ENCODE results near the gene EXOSC7. TPM values are rescaled to one million over a fixed set of nuclear protein-coding genes. Genes with fewer than 3 reads are reported as not detected.

The EXOSC7 gene
- total RNA-seq, 4 donors from 2014 or later = 57.4 to 80.3 (median 60.9) TPM

DNA sequence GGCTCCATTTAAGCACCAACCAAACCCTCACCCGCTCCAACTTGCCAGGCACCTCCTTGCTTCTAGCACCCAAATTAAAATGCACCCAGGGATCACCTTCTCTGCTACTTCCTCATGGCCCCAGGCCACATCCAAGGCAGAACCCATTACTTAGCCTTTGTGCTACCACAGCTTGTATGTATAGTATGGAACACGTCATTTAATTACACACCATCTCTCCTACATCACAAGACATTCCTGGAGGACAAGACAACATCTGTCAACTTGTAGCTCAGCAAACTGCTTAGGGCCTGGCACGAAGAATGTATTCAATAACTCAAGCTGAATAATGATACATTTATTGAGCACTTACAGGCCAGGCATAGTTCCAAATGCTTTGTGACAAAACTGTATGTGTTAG lies 23.4 kb upstream of the EXOSC7 start:
- in situ Hi-C loops (cut with MboI; ENCODE audit: low sequenced_read_pairs in 4 of 4) = no loop called here
- TF ChIP-seq, protein P1, sequence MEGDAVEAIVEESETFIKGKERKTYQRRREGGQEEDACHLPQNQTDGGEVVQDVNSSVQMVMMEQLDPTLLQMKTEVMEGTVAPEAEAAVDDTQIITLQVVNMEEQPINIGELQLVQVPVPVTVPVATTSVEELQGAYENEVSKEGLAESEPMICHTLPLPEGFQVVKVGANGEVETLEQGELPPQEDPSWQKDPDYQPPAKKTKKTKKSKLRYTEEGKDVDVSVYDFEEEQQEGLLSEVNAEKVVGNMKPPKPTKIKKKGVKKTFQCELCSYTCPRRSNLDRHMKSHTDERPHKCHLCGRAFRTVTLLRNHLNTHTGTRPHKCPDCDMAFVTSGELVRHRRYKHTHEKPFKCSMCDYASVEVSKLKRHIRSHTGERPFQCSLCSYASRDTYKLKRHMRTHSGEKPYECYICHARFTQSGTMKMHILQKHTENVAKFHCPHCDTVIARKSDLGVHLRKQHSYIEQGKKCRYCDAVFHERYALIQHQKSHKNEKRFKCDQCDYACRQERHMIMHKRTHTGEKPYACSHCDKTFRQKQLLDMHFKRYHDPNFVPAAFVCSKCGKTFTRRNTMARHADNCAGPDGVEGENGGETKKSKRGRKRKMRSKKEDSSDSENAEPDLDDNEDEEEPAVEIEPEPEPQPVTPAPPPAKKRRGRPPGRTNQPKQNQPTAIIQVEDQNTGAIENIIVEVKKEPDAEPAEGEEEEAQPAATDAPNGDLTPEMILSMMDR (IDR thresholded peaks at IDR 0.05 in 4 of 5, conservative IDR thresholded peaks at IDR 0.05 in 1 of 5) = no peak
- TF ChIP-seq POLR2A (IDR thresholded peaks at IDR 0.05) = no peak
- Histone ChIP-seq H3K27ac (no peak overlapping the region), H3K4me3 (no peak overlapping the region), H3K36me3 (peaks cover 0 to 3% of the 10 kb centered on the region in 2 donors), H3K27me3 (no peaks in the 10 kb centered on the region), H3K9me3 (no peaks in the 10 kb centered on the region), H3K4me1 (peaks cover 0 to 17% of the 10 kb centered on the region in 2 donors)
- DNase-seq = no peak
- ATAC-seq = no peak
- intact Hi-C loops (cut with DNase I; ENCODE audit: low total_unique reads) = no loop called here

DNA sequence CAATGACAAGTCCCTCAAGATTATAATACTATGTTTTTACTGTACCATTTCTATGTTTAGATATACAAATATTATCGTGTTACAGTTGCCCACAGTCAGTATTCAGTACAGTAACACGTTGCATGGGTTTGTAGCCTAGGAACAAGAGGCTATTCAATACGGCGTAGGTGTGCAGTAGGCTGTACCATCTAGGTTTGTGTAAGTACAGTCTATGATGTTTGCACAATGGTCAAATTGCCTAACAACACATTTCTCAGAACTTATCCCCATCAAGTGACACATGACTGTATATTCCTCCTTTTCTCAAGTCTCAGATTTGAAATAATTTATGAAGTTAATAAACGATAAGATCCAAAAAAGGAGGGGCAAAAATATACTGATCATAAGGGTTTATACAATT lies 21.7 kb upstream of the EXOSC7 start:
- DNase-seq (no peak), ATAC-seq (peak in 1 of 2 donors; percentile 28)
- H3K27ac ChIP-seq = peak overlapping the region in 3 of 4 donors; percentile 19 to 57 (median 36)
- no peaks in the 10 kb centered on the region for H3K9me3 ChIP-seq
- peaks cover 0 to 17% of the 10 kb centered on the region in 2 donors for H3K4me1 ChIP-seq
- H3K27me3 ChIP-seq = no peaks in the 10 kb centered on the region
- intact Hi-C loops (cut with DNase I; ENCODE audit: low total_unique reads) (no loop called here), in situ Hi-C loops (cut with MboI; ENCODE audit: low sequenced_read_pairs in 4 of 4) (no loop called here)
- H3K36me3 ChIP-seq = peaks cover 0 to 17% of the 10 kb centered on the region in 2 donors
- no peak for TF ChIP-seq POLR2A (IDR thresholded peaks at IDR 0.05)
- TF ChIP-seq, protein P1 (IDR thresholded peaks at IDR 0.05 in 4 of 5, conservative IDR thresholded peaks at IDR 0.05 in 1 of 5) = no peak
- no peak overlapping the region for H3K4me3 ChIP-seq

DNA sequence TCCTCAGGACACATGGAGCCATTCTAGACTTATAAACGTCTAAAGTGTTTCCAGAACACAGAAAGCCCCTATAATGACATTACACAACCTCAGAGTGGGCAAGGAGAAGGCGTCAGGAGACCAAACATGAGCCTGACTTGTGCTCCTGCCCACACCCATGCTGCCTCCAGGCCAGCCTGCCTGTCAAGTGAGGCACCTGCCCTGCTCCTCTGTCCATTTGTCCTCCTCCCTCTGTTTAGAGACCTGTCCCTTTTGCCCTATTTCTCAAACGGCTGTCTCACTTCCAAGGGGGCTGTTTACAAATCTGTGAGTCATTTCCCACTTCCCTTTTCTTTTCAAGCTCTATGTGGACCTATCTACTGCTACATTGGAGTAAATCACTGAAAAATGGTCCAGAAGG lies 21.1 kb upstream of the EXOSC7 start:
- TF ChIP-seq, protein P1 (IDR thresholded peaks at IDR 0.05 in 4 of 5, conservative IDR thresholded peaks at IDR 0.05 in 1 of 5) = no peak
- TF ChIP-seq POLR2A (IDR thresholded peaks at IDR 0.05) = no peak
- Histone ChIP-seq H3K4me1 (peaks cover 3 to 17% of the 10 kb centered on the region in 2 donors), H3K4me3 (no peak overlapping the region), H3K27ac (peak overlapping the region; percentile 19 to 57 (median 34)), H3K36me3 (peaks cover 0 to 17% of the 10 kb centered on the region in 2 donors), H3K9me3 (no peaks in the 10 kb centered on the region), H3K27me3 (no peaks in the 10 kb centered on the region)
- intact Hi-C loops (cut with DNase I; ENCODE audit: low total_unique reads) = no loop called here
- ATAC-seq = peak; percentile 54 to 80
- DNase-seq = peak; percentile 34 to 68
- in situ Hi-C loops (cut with MboI; ENCODE audit: low sequenced_read_pairs in 4 of 4) = no loop called here

DNA sequence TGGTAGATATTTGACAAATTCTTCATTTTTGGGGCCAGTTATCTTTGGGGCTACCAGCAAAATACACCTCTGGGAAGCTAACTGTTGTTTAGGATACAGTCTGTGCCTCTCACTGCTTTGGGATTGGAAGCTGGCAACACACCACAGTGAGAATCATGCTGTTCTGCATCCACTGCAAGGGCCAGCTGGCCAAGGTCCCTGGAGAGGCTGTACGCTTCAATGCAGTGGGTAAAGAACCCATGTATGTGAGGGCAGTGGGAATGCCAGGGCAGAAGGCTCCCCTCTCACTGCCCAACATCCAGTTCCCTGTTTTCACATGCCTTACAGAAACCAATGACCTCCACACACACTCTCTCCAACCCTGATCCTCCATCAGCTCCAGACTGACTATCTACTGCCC lies 20.1 kb upstream of the EXOSC7 start:
- intact Hi-C loops (cut with DNase I; ENCODE audit: low total_unique reads) = no loop called here
- no peaks in the 10 kb centered on the region for H3K9me3 ChIP-seq
- no peak for DNase-seq
- no peak for TF ChIP-seq POLR2A (IDR thresholded peaks at IDR 0.05)
- TF ChIP-seq, protein P1 (IDR thresholded peaks at IDR 0.05 in 4 of 5, conservative IDR thresholded peaks at IDR 0.05 in 1 of 5) = no peak
- in situ Hi-C loops (cut with MboI; ENCODE audit: low sequenced_read_pairs in 4 of 4) = no loop called here
- peaks cover 0 to 17% of the 10 kb centered on the region in 2 donors for H3K36me3 ChIP-seq
- no peak overlapping the region for H3K4me3 ChIP-seq
- no peak for ATAC-seq
- H3K4me1 ChIP-seq = peaks cover 3 to 19% of the 10 kb centered on the region in 2 donors
- no peak overlapping the region for H3K27ac ChIP-seq
- no peaks in the 10 kb centered on the region for H3K27me3 ChIP-seq

DNA sequence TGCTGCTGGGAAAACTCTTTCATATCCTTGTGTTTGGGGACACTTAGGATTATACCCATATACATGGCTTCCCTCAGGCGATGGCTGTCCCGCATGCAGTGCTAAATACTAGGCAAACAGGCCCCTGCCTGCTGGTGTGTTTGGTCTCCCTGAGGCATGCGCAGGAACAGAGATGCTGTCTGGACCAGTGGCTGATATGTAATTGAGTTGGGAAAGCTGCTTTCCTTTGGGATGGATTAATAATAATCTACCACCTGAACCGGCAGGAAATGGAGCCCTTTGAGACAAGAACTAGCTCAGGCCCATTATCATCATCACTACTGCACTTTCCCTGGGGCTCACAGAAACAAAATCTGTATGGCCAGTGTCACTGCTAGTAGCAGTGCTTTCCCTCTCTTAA lies 18.1 kb upstream of the EXOSC7 start:
- H3K36me3 ChIP-seq = peaks cover 0 to 17% of the 10 kb centered on the region in 2 donors
- H3K9me3 ChIP-seq = no peaks in the 10 kb centered on the region
- no peak for DNase-seq
- H3K4me3 ChIP-seq = no peak overlapping the region
- H3K4me1 ChIP-seq = peaks cover 3 to 26% of the 10 kb centered on the region in 2 donors
- TF ChIP-seq, protein P1 (IDR thresholded peaks at IDR 0.05 in 4 of 5, conservative IDR thresholded peaks at IDR 0.05 in 1 of 5) = no peak
- TF ChIP-seq POLR2A (IDR thresholded peaks at IDR 0.05) = no peak
- no peak for ATAC-seq
- no peak overlapping the region for H3K27ac ChIP-seq
- intact Hi-C loops (cut with DNase I; ENCODE audit: low total_unique reads) (no loop called here), in situ Hi-C loops (cut with MboI; ENCODE audit: low sequenced_read_pairs in 4 of 4) (no loop called here)
- no peaks in the 10 kb centered on the region for H3K27me3 ChIP-seq
